T-cell (primary cell): Measurements from ENCODE around the gene ASMTL. TPM values are rescaled to one million over a fixed set of nuclear protein-coding genes. Genes with fewer than 3 reads are reported as not detected.
"Not testable (repeated sequence)": the region's sequence is repeated elsewhere in the genome, so short reads cannot be mapped to it uniquely, and the experiment has no call there.

Source experiments
- ATAC-seq, 4 experiments: fragments of 200-7000 bp in 3 of 4; fragments of 150-1000 bp in 1 of 4; cut with Tn5 transposase; replicated peaks in 1 of 4; 1 replicate in 3 of 4; 2 replicates in 1 of 4; pipeline ENCODE4 v1.10.0; 2021; ENCODE audit warnings: moderate library complexity in 3 of 4, mild to moderate bottlenecking in 2 of 4, moderate number of reproducible peaks in 1 of 4
- CTCF ChIA-PET, 2 donors: fragments of 300-600 bp; sonication (Branson Sonifier 250); formaldehyde crosslinking; loops; one replicate each; lab custom pipeline; 2022; ENCODE audit warnings: antibody characterized with exemption in 2 of 2; lab: Charles Lee
- POLR2A ChIA-PET, 2 donors: fragments of 300-600 bp; sonication (Branson Sonifier 250); formaldehyde crosslinking; loops; one replicate each; lab custom pipeline; 2022; ENCODE audit warnings: antibody characterized with exemption in 2 of 2; lab: Charles Lee
- DNase-seq, 35 experiments: peaks; one replicate each; pipeline versions ENCODE4 v3.0.0 to v3.0.0-alpha.2; 2013 to 2023
- H3K27ac ChIP-seq: one replicate; pipeline ENCODE4 v1.5.1; 2013; ENCODE audit warnings: low read length
- H3K27me3 ChIP-seq, 2 experiments: replicated peaks in 1 of 2; 1 replicate in 1 of 2; 2 replicates in 1 of 2; pipeline versions ENCODE4 v1.6.1 to v1.7.0; 2013; ENCODE audit warnings: low read length in 1 of 2, mixed read lengths in 1 of 2; ENCODE audit not compliant: control insufficient read depth in 2 of 2, insufficient read depth in 2 of 2; ENCODE audit errors: extremely low read depth in 1 of 2
- H3K36me3 ChIP-seq, 2 donors: 1 replicate in 1 of 2; 2 replicates in 1 of 2; pipeline versions ENCODE4 v1.6.1 to v1.7.0; 2013; ENCODE audit warnings: low read length in 1 of 2; ENCODE audit not compliant: control insufficient read depth in 2 of 2, insufficient read depth in 1 of 2; ENCODE audit errors: extremely low read depth in 1 of 2
- H3K4me1 ChIP-seq, 2 experiments: 1 replicate in 1 of 2; 2 replicates in 1 of 2; pipeline versions ENCODE4 v1.6.1 to v1.7.0; 2013; ENCODE audit warnings: low read length in 2 of 2, mixed read lengths in 1 of 2; ENCODE audit not compliant: insufficient read depth in 2 of 2, control insufficient read depth in 1 of 2; ENCODE audit errors: extremely low read depth in 1 of 2
- H3K4me3 ChIP-seq, 2 donors: 1 replicate in 1 of 2; 2 replicates in 1 of 2; pipeline versions ENCODE4 v1.5.1 to v1.7.0; 2013; ENCODE audit warnings: mild to moderate bottlenecking in 2 of 2, low read length in 1 of 2, moderate library complexity in 1 of 2; ENCODE audit not compliant: control insufficient read depth in 1 of 2; ENCODE audit errors: extremely low read depth in 1 of 2
- H3K9me3 ChIP-seq: 2 replicates; pipeline ENCODE4 v1.7.0; 2013
- H3K27ac Mint-ChIP-seq, 2 donors: one replicate each; pipeline ENCODE4 v1.8.0; 2020 to 2021; ENCODE audit warnings: mild to moderate bottlenecking in 2 of 2, mixed read lengths in 2 of 2
- H3K27me3 Mint-ChIP-seq, 2 donors: one replicate each; pipeline ENCODE4 v1.8.0; 2021 to 2022; ENCODE audit warnings: mixed read lengths in 2 of 2
- H3K36me3 Mint-ChIP-seq: one replicate; pipeline ENCODE4 v1.8.0; 2021; ENCODE audit warnings: mixed read lengths
- H3K4me1 Mint-ChIP-seq, 3 donors: one replicate each; pipeline ENCODE4 v1.8.0; 2020 to 2022; ENCODE audit warnings: mixed read lengths in 3 of 3, mild to moderate bottlenecking in 1 of 3
- H3K4me3 Mint-ChIP-seq, 3 donors: one replicate each; pipeline ENCODE4 v1.8.0; 2020 to 2022; ENCODE audit warnings: mild to moderate bottlenecking in 3 of 3, mixed read lengths in 3 of 3, moderate library complexity in 3 of 3
- H3K9me3 Mint-ChIP-seq, 3 donors: one replicate each; pipeline ENCODE4 v1.8.0; 2020 to 2022; ENCODE audit warnings: mixed read lengths in 3 of 3
- WGBS: methylation state at CpG from one replicate; pipeline ENCODE4 v1.1.5; 2013; ENCODE audit warnings: missing lambda C conversion rate; ENCODE audit not compliant: insufficient coverage; 5-methylcytosine and 5-hydroxymethylcytosine counted together
- total RNA-seq, 35 experiments: library from RNA in 6 of 35; stranded (reverse) in 6 of 35; fragments of 120-200 nt in 1 of 35; gene quantifications; one replicate each; pipeline versions ENCODE4 v1.2.1 to v1.2.4 and lab custom pipeline; 2013 to 2026

Gene ASMTL
- total RNA-seq, 5 donors from 2014 or later (not counting 1 experiment from before 2014, with no cell fraction given): 44.9 to 48.8 (median 45.4) TPM

GRCh38 chrX:1435241-1435895 lies 17.3 kb downstream of the ASMTL start:
- Mint-ChIP-seq H3K27ac (no peak overlapping the region), H3K36me3 (peaks cover 42% of the 10 kb centered on the region), H3K9me3 (no peaks in the 10 kb centered on the region), H3K27me3 (no peaks in the 10 kb centered on the region), H3K4me3 (no peak overlapping the region), H3K4me1 (peaks cover 0 to 4% (median 0%) of the 10 kb centered on the region in 3 donors)
- H3K36me3 ChIP-seq: peaks cover 16 to 29% of the 10 kb centered on the region in 2 donors
- POLR2A ChIA-PET: no interaction called here
- H3K9me3 ChIP-seq: no peaks in the 10 kb centered on the region
- DNase-seq (no peak), ATAC-seq (peak in 1 of 4 experiments; percentile 25)
- no peaks in the 10 kb centered on the region for H3K27me3 ChIP-seq
- 92% methylated on average over 19 of the region's 20 CpGs for WGBS
- no peak overlapping the region for H3K27ac ChIP-seq
- CTCF ChIA-PET: no interaction called here
- no peaks in the 10 kb centered on the region for H3K4me1 ChIP-seq
- no peak overlapping the region for H3K4me3 ChIP-seq

DNA sequence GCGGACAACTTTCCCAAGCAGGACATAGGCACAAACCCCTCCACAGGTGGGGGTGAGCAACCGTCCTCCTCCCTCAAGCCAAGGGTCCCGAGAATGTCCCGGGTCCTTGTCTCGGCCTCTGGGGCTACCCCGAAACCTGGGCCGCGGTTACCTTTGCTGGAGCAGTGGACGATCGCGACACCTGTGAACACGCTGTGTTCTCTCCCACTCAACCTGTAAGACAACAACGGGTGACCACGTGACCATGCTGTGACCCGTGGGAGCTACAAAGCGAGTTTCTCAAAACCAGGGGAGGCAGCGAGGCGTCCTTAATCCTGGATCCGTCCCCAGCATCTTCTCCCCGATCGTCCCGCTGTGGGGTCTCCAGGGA lies 17.9 kb downstream of the ASMTL start:
- DNase-seq: no peak
- 96% methylated on average over 22 of the region's 22 CpGs for WGBS
- Mint-ChIP-seq H3K27me3 (no peaks in the 10 kb centered on the region), H3K36me3 (peaks cover 38% of the 10 kb centered on the region), H3K9me3 (no peaks in the 10 kb centered on the region), H3K4me1 (peaks cover 0 to 4% (median 0%) of the 10 kb centered on the region in 3 donors), H3K4me3 (no peak overlapping the region), H3K27ac (no peak overlapping the region)
- Histone ChIP-seq H3K36me3 (peaks cover 16 to 27% of the 10 kb centered on the region in 2 donors), H3K4me3 (no peak overlapping the region), H3K4me1 (no peaks in the 10 kb centered on the region), H3K27ac (no peak overlapping the region), H3K27me3 (no peaks in the 10 kb centered on the region), H3K9me3 (no peaks in the 10 kb centered on the region)
- POLR2A ChIA-PET: no interaction called here
- CTCF ChIA-PET: no interaction called here
- ATAC-seq: no peak

DNA sequence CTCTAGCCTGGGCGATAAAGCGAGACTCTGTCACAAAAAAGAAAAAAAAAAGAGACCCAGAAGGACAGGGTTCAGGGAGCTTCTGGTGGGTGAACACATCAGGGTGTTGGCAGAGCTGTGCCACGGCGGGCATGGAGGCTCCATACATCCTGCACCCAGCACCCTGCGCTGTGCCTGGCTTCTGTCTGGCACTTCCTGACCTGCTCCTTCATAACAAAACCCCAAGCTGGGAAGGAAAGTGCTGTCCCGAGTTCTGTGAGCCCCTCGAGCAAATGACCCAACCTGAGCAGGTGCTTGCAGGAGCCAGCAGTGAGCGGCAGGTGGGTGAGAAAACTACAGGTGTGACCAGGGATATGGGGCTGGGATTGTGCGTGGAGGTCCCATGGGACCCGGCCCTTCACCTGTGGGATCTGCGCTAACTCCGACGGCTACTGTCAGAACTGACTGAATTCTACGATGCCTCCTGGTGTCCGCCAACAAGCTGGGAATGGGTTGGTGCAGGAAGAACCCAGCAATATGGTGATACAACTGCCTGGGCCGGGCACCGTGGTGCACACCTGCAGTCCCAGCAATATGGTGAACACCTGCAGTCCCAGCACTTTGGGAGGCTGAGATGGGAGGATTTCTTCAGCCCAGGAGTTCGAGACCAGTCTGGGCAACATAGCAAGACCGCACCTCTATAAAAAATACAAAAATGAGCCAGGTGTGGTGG lies 18.9 kb downstream of the ASMTL start:
- Mint-ChIP-seq H3K27ac (no peak overlapping the region), H3K4me3 (no peak overlapping the region), H3K4me1 (peaks cover 0 to 4% (median 0%) of the 10 kb centered on the region in 3 donors), H3K36me3 (peaks cover 35% of the 10 kb centered on the region), H3K9me3 (no peaks in the 10 kb centered on the region), H3K27me3 (no peaks in the 10 kb centered on the region)
- WGBS: 98% methylated on average over 15 of the region's 19 CpGs
- Histone ChIP-seq H3K27me3 (no peaks in the 10 kb centered on the region), H3K4me3 (no peak overlapping the region), H3K27ac (no peak overlapping the region), H3K9me3 (no peaks in the 10 kb centered on the region), H3K36me3 (peaks cover 16 to 18% of the 10 kb centered on the region in 2 donors), H3K4me1 (no peaks in the 10 kb centered on the region)
- DNase-seq (no peak), ATAC-seq (peak in 1 of 4 experiments; percentile 31)
- POLR2A ChIA-PET: no interaction called here
- CTCF ChIA-PET: no interaction called here

GRCh38 chrX:1430451-1430850 lies 22.3 kb downstream of the ASMTL start:
- ATAC-seq: no peak
- Histone ChIP-seq H3K27ac (no peak overlapping the region), H3K4me1 (no peaks in the 10 kb centered on the region), H3K9me3 (no peaks in the 10 kb centered on the region), H3K4me3 (no peak overlapping the region), H3K27me3 (no peaks in the 10 kb centered on the region), H3K36me3 (peaks cover 17% of the 10 kb centered on the region in 2 donors)
- ChIA-PET POLR2A (no interaction called here), CTCF (no interaction called here)
- Mint-ChIP-seq H3K4me3 (no peak overlapping the region), H3K27me3 (no peaks in the 10 kb centered on the region), H3K27ac (no peak overlapping the region), H3K4me1 (no peaks in the 10 kb centered on the region), H3K36me3 (peaks cover 20% of the 10 kb centered on the region), H3K9me3 (no peaks in the 10 kb centered on the region)
- no peak for DNase-seq
- WGBS: 80% methylated on average over 1 of the region's 10 CpGs

- ChIA-PET CTCF (no interaction called here), POLR2A (no interaction called here)
- Mint-ChIP-seq H3K36me3 (peaks cover 34% of the 10 kb centered on the region), H3K9me3 (peaks cover 3 to 13% (median 4%) of the 10 kb centered on the region in 3 donors), H3K4me1 (peaks cover 0 to 9% (median 0%) of the 10 kb centered on the region in 3 donors), H3K27me3 (no peaks in the 10 kb centered on the region), H3K27ac (no peak overlapping the region), H3K4me3 (no peak overlapping the region)
- WGBS: 95% methylated on average over 27 of the region's 32 CpGs
- ATAC-seq (no peak), DNase-seq (no peak)
- Histone ChIP-seq H3K36me3 (peaks cover 10 to 23% of the 10 kb centered on the region in 2 donors), H3K4me3 (no peak overlapping the region), H3K27ac (no peak overlapping the region), H3K27me3 (no peaks in the 10 kb centered on the region), H3K9me3 (no peaks in the 10 kb centered on the region), H3K4me1 (no peaks in the 10 kb centered on the region)
Measured at GRCh38 chrX:1427756-1428155, 25.0 kb downstream of the ASMTL start.

DNA sequence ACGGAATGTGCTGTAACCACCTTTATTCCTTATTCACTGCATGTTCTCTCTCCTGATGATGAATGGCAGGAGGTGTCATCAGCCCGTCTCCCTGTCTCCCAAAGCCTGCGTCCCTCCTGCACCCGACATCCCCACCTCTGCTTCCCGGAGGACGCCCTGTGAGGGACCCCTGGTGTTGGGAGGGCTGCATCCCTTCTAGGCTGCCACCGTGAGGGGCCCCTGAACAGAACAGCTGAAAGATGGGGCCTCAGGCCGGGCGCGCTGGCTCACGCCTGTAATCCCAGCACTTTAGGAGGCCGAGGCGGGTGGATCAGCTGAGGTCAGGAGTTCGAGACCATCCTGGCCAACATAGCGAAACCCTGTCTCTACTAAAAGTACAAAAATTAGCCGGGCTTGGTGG lies 26.4 kb downstream of the ASMTL start:
- H3K36me3 ChIP-seq: peaks cover 22 to 32% of the 10 kb centered on the region in 2 donors
- H3K4me1 Mint-ChIP-seq, H3K4me1 ChIP-seq, H3K4me3 Mint-ChIP-seq, H3K4me3 ChIP-seq, H3K27ac ChIP-seq, ATAC-seq, CTCF ChIA-PET, H3K27me3 Mint-ChIP-seq, H3K27ac Mint-ChIP-seq, H3K9me3 ChIP-seq, POLR2A ChIA-PET, DNase-seq, H3K27me3 ChIP-seq: not testable (repeated sequence)
- 88% methylated on average over 6 of the region's 16 CpGs for WGBS
- H3K9me3 Mint-ChIP-seq: peaks cover 13 to 16% (median 14%) of the 10 kb centered on the region in 3 donors
- H3K36me3 Mint-ChIP-seq: peaks cover 44% of the 10 kb centered on the region
